ENCODE measurements around the gene BOD1. TPM values are rescaled to one million over a fixed set of nuclear protein-coding genes. Genes with fewer than 3 reads are reported as not detected.

The BOD1 gene
- total RNA-seq, 4 donors from 2014 or later, result 46.3 to 53.3 (median 48.7) TPM

GRCh38 chr5:173631478-173631877 is 15.0 kb upstream of the BOD1 start:
- TF ChIP-seq POLR2A (IDR thresholded peaks at IDR 0.05) (no peak), EP300 (IDR thresholded peaks at IDR 0.05) (no peak), POLR2AphosphoS5 (IDR thresholded peaks at IDR 0.05) (no peak)
- TF ChIP-seq, protein P1, sequence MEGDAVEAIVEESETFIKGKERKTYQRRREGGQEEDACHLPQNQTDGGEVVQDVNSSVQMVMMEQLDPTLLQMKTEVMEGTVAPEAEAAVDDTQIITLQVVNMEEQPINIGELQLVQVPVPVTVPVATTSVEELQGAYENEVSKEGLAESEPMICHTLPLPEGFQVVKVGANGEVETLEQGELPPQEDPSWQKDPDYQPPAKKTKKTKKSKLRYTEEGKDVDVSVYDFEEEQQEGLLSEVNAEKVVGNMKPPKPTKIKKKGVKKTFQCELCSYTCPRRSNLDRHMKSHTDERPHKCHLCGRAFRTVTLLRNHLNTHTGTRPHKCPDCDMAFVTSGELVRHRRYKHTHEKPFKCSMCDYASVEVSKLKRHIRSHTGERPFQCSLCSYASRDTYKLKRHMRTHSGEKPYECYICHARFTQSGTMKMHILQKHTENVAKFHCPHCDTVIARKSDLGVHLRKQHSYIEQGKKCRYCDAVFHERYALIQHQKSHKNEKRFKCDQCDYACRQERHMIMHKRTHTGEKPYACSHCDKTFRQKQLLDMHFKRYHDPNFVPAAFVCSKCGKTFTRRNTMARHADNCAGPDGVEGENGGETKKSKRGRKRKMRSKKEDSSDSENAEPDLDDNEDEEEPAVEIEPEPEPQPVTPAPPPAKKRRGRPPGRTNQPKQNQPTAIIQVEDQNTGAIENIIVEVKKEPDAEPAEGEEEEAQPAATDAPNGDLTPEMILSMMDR (IDR thresholded peaks at IDR 0.05), result no peak
- 80% methylated on average over 3 of the region's 3 CpGs for WGBS
- no peaks in the 10 kb centered on the region for H3K9me3 ChIP-seq
- DNase-seq (ENCODE audit: low spot score in 2 of 2), result no peak
- H3K27me3 ChIP-seq, result no peaks in the 10 kb centered on the region
- no peak overlapping the region for H3K4me3 ChIP-seq
- no peaks in the 10 kb centered on the region for H3K36me3 ChIP-seq
- no peak overlapping the region for H3K27ac ChIP-seq
- H3K4me1 ChIP-seq, result peaks cover 8% of the 10 kb centered on the region

DNA sequence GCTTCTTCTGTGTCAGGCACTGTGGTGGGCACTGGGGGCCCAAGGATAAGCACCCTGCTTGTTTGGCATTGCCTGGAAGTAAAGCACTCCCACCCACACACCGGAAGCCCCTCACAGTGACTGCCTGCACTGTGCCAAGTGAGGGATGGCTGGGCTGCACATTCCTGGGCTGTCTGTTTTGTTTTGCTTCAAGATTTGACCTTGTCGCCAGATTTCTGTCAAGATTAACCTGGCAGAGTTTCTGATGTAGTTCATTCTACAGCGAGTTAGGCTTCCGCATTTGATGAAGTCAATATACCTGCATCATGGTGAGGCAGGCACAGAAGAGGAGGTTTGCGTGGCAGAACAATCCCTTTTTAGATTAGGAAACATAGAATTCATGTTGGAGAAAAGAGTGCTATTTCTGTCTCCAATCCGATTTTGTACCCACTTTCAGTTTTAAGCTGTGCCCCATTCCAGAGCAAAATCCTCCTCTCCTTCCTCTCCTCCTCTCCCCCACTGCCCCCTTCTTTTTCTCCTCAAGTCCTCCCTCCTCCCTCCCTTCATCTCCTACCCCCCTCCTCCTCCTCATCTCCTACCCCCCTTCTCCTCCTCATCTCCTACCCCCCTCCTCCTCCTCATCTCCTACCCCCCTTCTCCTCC is 14.4 kb upstream of the BOD1 start:
- TF ChIP-seq, protein P1 (IDR thresholded peaks at IDR 0.05), result no peak
- TF ChIP-seq POLR2AphosphoS5 (IDR thresholded peaks at IDR 0.05), result no peak
- TF ChIP-seq EP300 (IDR thresholded peaks at IDR 0.05), result no peak
- TF ChIP-seq POLR2A (IDR thresholded peaks at IDR 0.05), result no peak
- Histone ChIP-seq H3K27me3 (no peaks in the 10 kb centered on the region), H3K27ac (no peak overlapping the region), H3K4me3 (no peak overlapping the region), H3K9me3 (no peaks in the 10 kb centered on the region), H3K36me3 (no peaks in the 10 kb centered on the region), H3K4me1 (peaks cover 8% of the 10 kb centered on the region)
- no peak for DNase-seq (ENCODE audit: low spot score in 2 of 2)
- 52% methylated on average over 6 of the region's 6 CpGs for WGBS

- no peaks in the 10 kb centered on the region for H3K9me3 ChIP-seq
- H3K27me3 ChIP-seq, result no peaks in the 10 kb centered on the region
- H3K4me1 ChIP-seq, result peaks cover 8% of the 10 kb centered on the region
- H3K27ac ChIP-seq, result no peak overlapping the region
- 40% methylated on average over 1 of the region's 1 CpG for WGBS
- H3K4me3 ChIP-seq, result no peak overlapping the region
- H3K36me3 ChIP-seq, result no peaks in the 10 kb centered on the region
- no peak for DNase-seq (ENCODE audit: low spot score in 2 of 2)
- TF ChIP-seq POLR2AphosphoS5 (IDR thresholded peaks at IDR 0.05) (no peak), POLR2A (IDR thresholded peaks at IDR 0.05) (no peak), EP300 (IDR thresholded peaks at IDR 0.05) (no peak)
- TF ChIP-seq, protein P1 (IDR thresholded peaks at IDR 0.05), result no peak
Measured at GRCh38 chr5:173629628-173630027, 13.2 kb upstream of the BOD1 start.

- Histone ChIP-seq H3K27me3 (no peaks in the 10 kb centered on the region), H3K4me3 (no peak overlapping the region), H3K4me1 (peaks cover 4% of the 10 kb centered on the region), H3K9me3 (no peaks in the 10 kb centered on the region), H3K27ac (no peak overlapping the region), H3K36me3 (no peaks in the 10 kb centered on the region)
- TF ChIP-seq, protein P1 (IDR thresholded peaks at IDR 0.05), result no peak
- TF ChIP-seq POLR2AphosphoS5 (IDR thresholded peaks at IDR 0.05), result no peak
- TF ChIP-seq EP300 (IDR thresholded peaks at IDR 0.05), result no peak
- TF ChIP-seq POLR2A (IDR thresholded peaks at IDR 0.05), result no peak
- 83% methylated on average over 6 of the region's 6 CpGs for WGBS
- no peak for DNase-seq (ENCODE audit: low spot score in 2 of 2)
Measured at GRCh38 chr5:173628501-173628900, 12.1 kb upstream of the BOD1 start.

DNA sequence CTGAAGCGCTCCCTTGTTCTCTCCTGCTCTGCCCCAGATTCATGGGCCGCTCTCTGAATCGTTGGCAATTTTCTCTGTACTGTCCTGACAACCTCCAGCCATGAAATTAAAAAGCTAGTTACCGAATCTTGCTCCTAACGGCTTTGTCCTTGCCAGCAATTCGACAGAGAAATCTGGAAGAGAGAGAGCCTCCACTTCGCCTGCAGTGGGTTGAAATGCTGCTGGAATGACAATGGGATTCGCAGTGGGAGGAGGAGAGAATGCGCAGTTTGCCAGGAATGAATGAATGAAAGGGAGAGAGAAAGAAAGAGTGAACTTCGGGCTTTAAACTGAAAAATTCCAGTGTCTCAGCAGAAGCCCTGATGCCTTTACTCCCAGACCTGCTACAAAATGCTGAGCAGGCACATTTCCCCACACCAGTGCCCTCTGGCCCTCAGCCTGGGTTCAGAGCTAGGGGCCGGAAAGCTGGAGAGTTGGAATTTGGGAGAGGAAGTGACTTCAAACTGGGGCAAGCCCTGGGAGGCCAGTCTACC is 11.5 kb upstream of the BOD1 start:
- Histone ChIP-seq H3K27ac (no peak overlapping the region), H3K36me3 (no peaks in the 10 kb centered on the region), H3K9me3 (no peaks in the 10 kb centered on the region), H3K27me3 (no peaks in the 10 kb centered on the region), H3K4me3 (no peak overlapping the region), H3K4me1 (no peaks in the 10 kb centered on the region)
- TF ChIP-seq POLR2AphosphoS5 (IDR thresholded peaks at IDR 0.05) (no peak), EP300 (IDR thresholded peaks at IDR 0.05) (no peak), POLR2A (IDR thresholded peaks at IDR 0.05) (no peak)
- TF ChIP-seq, protein P1 (IDR thresholded peaks at IDR 0.05), result no peak
- no peak for DNase-seq (ENCODE audit: low spot score in 2 of 2)
- 62% methylated on average over 11 of the region's 11 CpGs for WGBS
